IPS-18c (cell line): Measurements from ENCODE around the gene PRKAR1B.
"Not testable (repeated sequence)": the region's sequence is repeated elsewhere in the genome, so short reads cannot be mapped to it uniquely, and the experiment has no call there.

ENCODE experiments used
- H3K4me3 ChIP-seq: 2 replicates; pipeline ENCODE4 v1.7.0; 2013; ENCODE audit warnings: low read depth, mild to moderate bottlenecking, low read length, moderate library complexity; ENCODE audit not compliant: insufficient read depth
- H3K9me3 ChIP-seq: one replicate; pipeline ENCODE4 v1.6.1; 2013; ENCODE audit warnings: mild to moderate bottlenecking, low read length, moderate library complexity; ENCODE audit not compliant: control insufficient read depth, insufficient read depth

The PRKAR1B gene

GRCh38 chr7:746155-747061, 19.3 kb upstream of the PRKAR1B start:
- no peaks in the 10 kb centered on the region for H3K9me3 ChIP-seq
- H3K4me3 ChIP-seq, result no peak overlapping the region

GRCh38 chr7:745431-746154, 18.5 kb upstream of the PRKAR1B start:
- Histone ChIP-seq H3K9me3 (no peaks in the 10 kb centered on the region), H3K4me3 (no peak overlapping the region)

GRCh38 chr7:744854-745430, 17.9 kb upstream of the PRKAR1B start:
- Histone ChIP-seq H3K9me3 (no peaks in the 10 kb centered on the region), H3K4me3 (no peak overlapping the region)

GRCh38 chr7:744128-744520, 17.0 kb upstream of the PRKAR1B start:
- H3K4me3 ChIP-seq, H3K9me3 ChIP-seq: not testable (repeated sequence)

GRCh38 chr7:743341-744127, 16.5 kb upstream of the PRKAR1B start:
- not testable (repeated sequence) for H3K9me3 ChIP-seq, H3K4me3 ChIP-seq

GRCh38 chr7:742791-743190, 15.7 kb upstream of the PRKAR1B start:
- no peak overlapping the region for H3K4me3 ChIP-seq

GRCh38 chr7:741850-742249, 14.8 kb upstream of the PRKAR1B start:
- H3K9me3 ChIP-seq, result no peaks in the 10 kb centered on the region
- no peak overlapping the region for H3K4me3 ChIP-seq

More at GRCh38 chr7:742791-743190, 15.7 kb upstream of the PRKAR1B start:
- H3K9me3 ChIP-seq, result no peaks in the 10 kb centered on the region

GRCh38 chr7:741191-741671, 14.2 kb upstream of the PRKAR1B start:
- Histone ChIP-seq H3K4me3 (no peak overlapping the region), H3K9me3 (no peaks in the 10 kb centered on the region)

GRCh38 chr7:739983-740942, 13.2 kb upstream of the PRKAR1B start:
- Histone ChIP-seq H3K4me3 (no peak overlapping the region), H3K9me3 (no peaks in the 10 kb centered on the region)

GRCh38 chr7:739455-739982, 12.4 kb upstream of the PRKAR1B start:
- Histone ChIP-seq H3K4me3 (no peak overlapping the region), H3K9me3 (no peaks in the 10 kb centered on the region)

GRCh38 chr7:738723-739454, 11.8 kb upstream of the PRKAR1B start:
- no peaks in the 10 kb centered on the region for H3K9me3 ChIP-seq
- no peak overlapping the region for H3K4me3 ChIP-seq

GRCh38 chr7:738241-738640, 11.2 kb upstream of the PRKAR1B start:
- no peak overlapping the region for H3K4me3 ChIP-seq
- no peaks in the 10 kb centered on the region for H3K9me3 ChIP-seq

GRCh38 chr7:734808-735207, 7.7 kb upstream of the PRKAR1B start:
- no peak overlapping the region for H3K4me3 ChIP-seq
- peaks cover 2% of the 10 kb centered on the region for H3K9me3 ChIP-seq

- H3K9me3 ChIP-seq, result peaks cover 2% of the 10 kb centered on the region
- no peak overlapping the region for H3K4me3 ChIP-seq
Observed at GRCh38 chr7:734214-734613, 7.1 kb upstream of the PRKAR1B start.

- H3K9me3 ChIP-seq, result peaks cover 2% of the 10 kb centered on the region
- no peak overlapping the region for H3K4me3 ChIP-seq
Observed at GRCh38 chr7:732556-732955, 5.5 kb upstream of the PRKAR1B start.
